Bronchial epithelial cell (primary cell): ENCODE data around the gene MUC2. TPM values are rescaled to one million over a fixed set of nuclear protein-coding genes. Genes with fewer than 3 reads are reported as not detected.

Experiments used
- DNase-seq: peaks from one replicate; pipeline ENCODE4 v3.0.0-alpha.2; 2010; ENCODE audit warnings: low read depth
- FAIRE-seq: peaks from 2 replicates; lab custom pipeline; 2011; peaks lifted over from hg19 to GRCh38; lab: Jason Lieb, UNC
- H3K27me3 ChIP-seq: 2 replicates; pipeline ENCODE4 v1.5.1; 2011; ENCODE audit warnings: low read length; ENCODE audit not compliant: control insufficient read depth, insufficient read depth
- H3K36me3 ChIP-seq: 2 replicates; pipeline ENCODE4 v1.5.1; 2011; ENCODE audit warnings: low read length; ENCODE audit not compliant: control insufficient read depth, insufficient read depth
- H3K4me3 ChIP-seq: 2 replicates; pipeline ENCODE4 v1.5.1; 2011; ENCODE audit warnings: mild to moderate bottlenecking, low read depth, low read length, control low read depth
- CTCF ChIP-seq: IDR thresholded peaks from 2 replicates; pipeline ENCODE4 v1.5.1; 2011; ENCODE audit warnings: mild to moderate bottlenecking, moderate library complexity, low read length, control low read depth, inconsistent platforms; ENCODE audit not compliant: insufficient read depth, severe bottlenecking
- total RNA-seq: library from RNA; depleted of rRNA; stranded (reverse); fragments of >200 nt; gene quantifications from 2 replicates; pipeline ENCODE4 v1.2.1, GENCODE V29; 2014

Gene MUC2
- total RNA-seq, 1 donor from 2014 or later: not detected

GRCh38 chr11:1101318-1102089, 26.8 kb downstream of the MUC2 start:
- DNase-seq: no peak
- Histone ChIP-seq H3K36me3 (no peaks in the 10 kb centered on the region), H3K27me3 (no peaks in the 10 kb centered on the region), H3K4me3 (no peak overlapping the region)
- FAIRE-seq: no peak
- no peak for TF ChIP-seq CTCF

- FAIRE-seq (no peak), DNase-seq (no peak)
- Histone ChIP-seq H3K27me3 (no peaks in the 10 kb centered on the region), H3K4me3 (no peak overlapping the region), H3K36me3 (no peaks in the 10 kb centered on the region)
- TF ChIP-seq CTCF: no peak
Measured at GRCh38 chr11:1102221-1102971, 27.7 kb downstream of the MUC2 start.

GRCh38 chr11:1102996-1103395, 28.3 kb downstream of the MUC2 start:
- TF ChIP-seq CTCF: no peak
- no peak for DNase-seq
- no peaks in the 10 kb centered on the region for H3K27me3 ChIP-seq

GRCh38 chr11:1103401-1104360, 29.0 kb downstream of the MUC2 start:
- Histone ChIP-seq H3K36me3 (no peaks in the 10 kb centered on the region), H3K27me3 (no peaks in the 10 kb centered on the region), H3K4me3 (no peak overlapping the region)
- DNase-seq (no peak), FAIRE-seq (no peak)
- no peak for TF ChIP-seq CTCF

More at GRCh38 chr11:1102996-1103395, 28.3 kb downstream of the MUC2 start:
- H3K36me3 ChIP-seq: no peaks in the 10 kb centered on the region
- no peak overlapping the region for H3K4me3 ChIP-seq
- FAIRE-seq: no peak

- FAIRE-seq (no peak), DNase-seq (no peak)
- no peaks in the 10 kb centered on the region for H3K36me3 ChIP-seq
- TF ChIP-seq CTCF: no peak
- H3K4me3 ChIP-seq: no peak overlapping the region
- H3K27me3 ChIP-seq: no peaks in the 10 kb centered on the region
Measured at GRCh38 chr11:1104411-1105182, 29.9 kb downstream of the MUC2 start.
